ENCODE data around the gene RAMP2. TPM values are rescaled to one million over a fixed set of nuclear protein-coding genes. Genes with fewer than 3 reads are reported as not detected.
A peak's percentile ranks its signal among the peaks of the same experiment; 100 is the strongest.

The RAMP2 gene
- total RNA-seq, 6 donors from 2014 or later: 12.2 to 120 (median 55.8) TPM; not detected in 1

GRCh38 chr17:42779304-42779935 lies 18.4 kb downstream of the RAMP2 start:
- no peak for TF ChIP-seq EP300 (IDR thresholded peaks at IDR 0.05)
- TF ChIP-seq POLR2AphosphoS5 (IDR thresholded peaks at IDR 0.05): no peak
- no peak for TF ChIP-seq POLR2A (IDR thresholded peaks at IDR 0.05)
- Histone ChIP-seq H3K9me3 (no peaks in the 10 kb centered on the region), H3K4me1 (peaks cover 14 to 29% (median 20%) of the 10 kb centered on the region in 4 donors), H3K4me3 (no peak overlapping the region), H3K27ac (no peak overlapping the region), H3K27me3 (peaks cover 0 to 42% (median 10%) of the 10 kb centered on the region in 4 donors), H3K36me3 (peaks cover 22 to 54% (median 36%) of the 10 kb centered on the region in 4 donors)
- ATAC-seq (ENCODE audit: low FRiP score in 2 of 2): no peak
- no peak for DNase-seq
- 75 to 83% methylated on average over 3 of the region's 3 CpGs for WGBS, 2 donors

- peak in 1 of 2 donors; percentile 63 for ATAC-seq (ENCODE audit: low FRiP score in 2 of 2)
- Histone ChIP-seq H3K4me1 (peaks cover 16 to 30% (median 26%) of the 10 kb centered on the region in 4 donors), H3K4me3 (peak within 1 kb of the TSS in 3 of 4 donors; percentile 18 to 38 (median 29)), H3K36me3 (peaks cover 22 to 47% (median 35%) of the 10 kb centered on the region in 4 donors), H3K27me3 (peaks cover 0 to 48% (median 12%) of the 10 kb centered on the region in 4 donors), H3K9me3 (no peaks in the 10 kb centered on the region), H3K27ac (no peak within 1 kb of the TSS)
- peak in 1 of 2 donors; percentile 84 for DNase-seq
- TF ChIP-seq, protein P1, sequence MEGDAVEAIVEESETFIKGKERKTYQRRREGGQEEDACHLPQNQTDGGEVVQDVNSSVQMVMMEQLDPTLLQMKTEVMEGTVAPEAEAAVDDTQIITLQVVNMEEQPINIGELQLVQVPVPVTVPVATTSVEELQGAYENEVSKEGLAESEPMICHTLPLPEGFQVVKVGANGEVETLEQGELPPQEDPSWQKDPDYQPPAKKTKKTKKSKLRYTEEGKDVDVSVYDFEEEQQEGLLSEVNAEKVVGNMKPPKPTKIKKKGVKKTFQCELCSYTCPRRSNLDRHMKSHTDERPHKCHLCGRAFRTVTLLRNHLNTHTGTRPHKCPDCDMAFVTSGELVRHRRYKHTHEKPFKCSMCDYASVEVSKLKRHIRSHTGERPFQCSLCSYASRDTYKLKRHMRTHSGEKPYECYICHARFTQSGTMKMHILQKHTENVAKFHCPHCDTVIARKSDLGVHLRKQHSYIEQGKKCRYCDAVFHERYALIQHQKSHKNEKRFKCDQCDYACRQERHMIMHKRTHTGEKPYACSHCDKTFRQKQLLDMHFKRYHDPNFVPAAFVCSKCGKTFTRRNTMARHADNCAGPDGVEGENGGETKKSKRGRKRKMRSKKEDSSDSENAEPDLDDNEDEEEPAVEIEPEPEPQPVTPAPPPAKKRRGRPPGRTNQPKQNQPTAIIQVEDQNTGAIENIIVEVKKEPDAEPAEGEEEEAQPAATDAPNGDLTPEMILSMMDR (IDR thresholded peaks at IDR 0.05): no peak
- TF ChIP-seq POLR2AphosphoS5 (IDR thresholded peaks at IDR 0.05): no peak
- TF ChIP-seq EP300 (IDR thresholded peaks at IDR 0.05): no peak
- no peak for TF ChIP-seq POLR2A (IDR thresholded peaks at IDR 0.05)
- 12 to 39% methylated on average over 12 to 53 of the region's 65 CpGs for WGBS, 2 donors
These were observed 19.2 kb downstream of the RAMP2 start, which contains the start of gene WNK4 for GRCh38 chr17:42779936-42780850. Gene WNK4 (plus strand): TSS chr17:42780610. CDS start chr17:42780699, 89 bp downstream.

GRCh38 chr17:42780851-42781638 lies 20.0 kb downstream of the RAMP2 start:
- DNase-seq (peak in 1 of 2 donors; percentile 56), ATAC-seq (ENCODE audit: low FRiP score in 2 of 2) (no peak)
- H3K36me3 ChIP-seq: peaks cover 15 to 40% (median 27%) of the 10 kb centered on the region in 4 donors
- H3K9me3 ChIP-seq: no peaks in the 10 kb centered on the region
- H3K4me3 ChIP-seq: peak overlapping the region in 3 of 4 donors; percentile 18 to 38 (median 29)
- peaks cover 18 to 31% (median 26%) of the 10 kb centered on the region in 4 donors for H3K4me1 ChIP-seq
- 9 to 40% methylated on average over 1 to 38 of the region's 39 CpGs for WGBS, 2 donors
- TF ChIP-seq EP300 (IDR thresholded peaks at IDR 0.05): no peak
- TF ChIP-seq POLR2A (IDR thresholded peaks at IDR 0.05): no peak
- TF ChIP-seq, protein P1 (IDR thresholded peaks at IDR 0.05): no peak
- TF ChIP-seq POLR2AphosphoS5 (IDR thresholded peaks at IDR 0.05): no peak
- H3K27me3 ChIP-seq: peaks cover 0 to 56% (median 13%) of the 10 kb centered on the region in 4 donors
- H3K27ac ChIP-seq: no peak overlapping the region

- H3K27me3 ChIP-seq: peaks cover 0 to 56% (median 13%) of the 10 kb centered on the region in 4 donors
- WGBS, 2 donors: 55 to 57% methylated on average over 5 to 10 of the region's 10 CpGs
- no peak overlapping the region for H3K4me3 ChIP-seq
- peaks cover 18 to 31% (median 26%) of the 10 kb centered on the region in 4 donors for H3K4me1 ChIP-seq
- H3K9me3 ChIP-seq: no peaks in the 10 kb centered on the region
- no peak for TF ChIP-seq EP300 (IDR thresholded peaks at IDR 0.05)
- TF ChIP-seq, protein P1 (IDR thresholded peaks at IDR 0.05): no peak
- no peak for TF ChIP-seq POLR2A (IDR thresholded peaks at IDR 0.05)
- TF ChIP-seq POLR2AphosphoS5 (IDR thresholded peaks at IDR 0.05): no peak
- no peak for ATAC-seq (ENCODE audit: low FRiP score in 2 of 2)
- no peak for DNase-seq
- no peak overlapping the region for H3K27ac ChIP-seq
- peaks cover 11 to 33% (median 24%) of the 10 kb centered on the region in 4 donors for H3K36me3 ChIP-seq
These were observed 20.7 kb downstream of the RAMP2 start for GRCh38 chr17:42781639-42782165.
